ENCODE measurements around the gene DLG1.

- TF ChIP-seq GABPA (tag; conservative IDR thresholded peaks at IDR 0.05; ENCODE audit: low read depth) (no peak), ZNF449 (CRISPR knock-in tag; IDR thresholded peaks at IDR 0.05) (no peak), GATA2 (CRISPR knock-in tag; IDR thresholded peaks at IDR 0.05) (no peak), ELF4 (CRISPR knock-in tag; IDR thresholded peaks at IDR 0.05) (no peak), MXI1 (IDR thresholded peaks at IDR 0.05; ENCODE audit: low read depth, low read length) (no peak), EZH2 (IDR thresholded peaks at IDR 0.05; ENCODE audit: borderline replicate concordance, low read depth, low read length) (no peak)
These were observed 111.4 kb downstream of the DLG1 start for GRCh38 chr3:197186887-197187588.
